Measurements from ENCODE around the gene REPIN1. TPM values are rescaled to one million over a fixed set of nuclear protein-coding genes. Genes with fewer than 3 reads are reported as not detected.

Gene REPIN1
- total RNA-seq, 2 experiments from 2014 or later = 40.9 to 43.1 TPM

GRCh38 chr7:150388306-150388705 lies 19.7 kb downstream of the REPIN1 start:
- Mint-ChIP-seq H3K27ac (no peak overlapping the region), H3K36me3 (ENCODE audit: low read depth) (peaks cover 5% of the 10 kb centered on the region), H3K9me3 (ENCODE audit: insufficient read depth) (no peaks in the 10 kb centered on the region), H3K27me3 (ENCODE audit: low read depth) (no peaks in the 10 kb centered on the region), H3K4me3 (no peak overlapping the region), H3K4me1 (ENCODE audit: low read depth) (peaks cover 9% of the 10 kb centered on the region)
- DNase-seq = no peak
- ATAC-seq = no peak
- POLR2A ChIA-PET = interaction anchor here (0.6 kb wide), 1 partner anchor 42 kb away, joined by 3 read pairs; no protein-coding TSS in a partner anchor
- CTCF ChIA-PET = no interaction called here

DNA sequence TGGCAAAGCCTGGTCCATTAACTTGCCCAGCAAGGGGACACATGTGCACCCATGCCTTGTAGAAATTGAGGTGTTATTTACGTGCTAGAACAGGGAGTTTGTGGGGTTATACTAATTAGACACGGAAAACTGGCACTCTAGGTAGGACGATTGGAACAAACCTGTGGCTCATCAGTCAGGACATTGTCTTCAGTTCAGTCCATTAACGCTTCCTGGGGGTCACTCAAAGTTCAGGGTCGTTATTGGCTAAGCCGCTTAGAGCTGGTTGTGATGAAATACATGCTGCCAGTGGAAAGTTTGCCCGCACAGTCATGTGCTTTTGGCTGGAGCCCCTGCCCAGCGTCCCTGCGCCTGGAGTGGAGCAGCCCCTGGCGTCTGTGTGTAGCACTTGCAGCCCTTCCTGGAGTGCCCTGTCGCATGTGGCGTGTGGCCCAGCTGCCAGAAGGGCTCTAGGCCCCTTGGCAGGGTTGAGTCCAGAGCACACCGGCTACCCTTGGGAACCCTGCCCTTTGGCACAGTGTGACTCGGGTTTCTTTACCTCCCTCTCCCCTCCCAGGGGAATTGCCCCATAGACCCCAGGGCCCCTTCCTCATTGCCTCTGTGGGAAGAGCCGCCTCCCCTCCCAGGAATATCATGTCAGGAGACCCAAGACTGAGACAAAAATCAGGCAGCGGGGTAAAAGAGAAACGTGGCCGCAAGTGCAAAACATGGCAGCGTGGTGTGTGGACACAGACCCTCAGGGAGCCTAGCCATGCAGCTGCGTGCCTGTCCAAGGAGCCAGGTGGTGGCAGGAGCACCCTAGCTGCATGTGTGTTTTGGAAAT lies 20.3 kb downstream of the REPIN1 start:
- ChIA-PET CTCF (no interaction called here), POLR2A (interaction anchor here (0.6 kb wide), 2 partner anchors 20 to 41 kb away, joined by 3 read pairs; no protein-coding TSS in a partner anchor)
- no peak for ATAC-seq
- no peaks in the 10 kb centered on the region for H3K9me3 Mint-ChIP-seq (ENCODE audit: insufficient read depth)
- H3K27ac Mint-ChIP-seq = no peak overlapping the region
- no peak for DNase-seq
- peaks cover 9% of the 10 kb centered on the region for H3K4me1 Mint-ChIP-seq (ENCODE audit: low read depth)
- peaks cover 5% of the 10 kb centered on the region for H3K36me3 Mint-ChIP-seq (ENCODE audit: low read depth)
- no peaks in the 10 kb centered on the region for H3K27me3 Mint-ChIP-seq (ENCODE audit: low read depth)
- no peak overlapping the region for H3K4me3 Mint-ChIP-seq

DNA sequence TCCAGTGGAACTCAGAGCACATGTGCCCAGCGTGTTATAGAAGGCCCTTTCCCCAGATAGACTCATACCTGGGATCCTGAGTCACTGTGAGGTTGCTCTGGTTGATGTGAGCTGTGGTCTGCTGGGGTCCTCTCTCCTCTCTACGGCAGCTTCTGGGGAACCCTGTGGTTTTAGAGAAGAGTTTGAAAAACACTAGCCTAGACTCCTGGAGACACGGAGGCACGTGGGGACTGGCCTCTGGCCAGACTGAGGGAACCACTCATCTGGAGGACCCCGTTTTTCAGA lies 20.9 kb downstream of the REPIN1 start:
- ChIA-PET POLR2A (interaction anchor here (0.6 kb wide), 1 partner anchor 20 kb away, joined by 3 read pairs; no protein-coding TSS in a partner anchor), CTCF (no interaction called here)
- no peaks in the 10 kb centered on the region for H3K27me3 Mint-ChIP-seq (ENCODE audit: low read depth)
- peaks cover 5% of the 10 kb centered on the region for H3K36me3 Mint-ChIP-seq (ENCODE audit: low read depth)
- H3K9me3 Mint-ChIP-seq (ENCODE audit: insufficient read depth) = no peaks in the 10 kb centered on the region
- H3K27ac Mint-ChIP-seq = no peak overlapping the region
- H3K4me1 Mint-ChIP-seq (ENCODE audit: low read depth) = peaks cover 9% of the 10 kb centered on the region
- no peak overlapping the region for H3K4me3 Mint-ChIP-seq
- DNase-seq = no peak
- no peak for ATAC-seq

GRCh38 chr7:150390205-150390604 lies 21.6 kb downstream of the REPIN1 start:
- H3K27me3 Mint-ChIP-seq (ENCODE audit: low read depth) = no peaks in the 10 kb centered on the region
- no peak overlapping the region for H3K27ac Mint-ChIP-seq
- ChIA-PET POLR2A (no interaction called here), CTCF (no interaction called here)
- no peak overlapping the region for H3K4me3 Mint-ChIP-seq
- no peak for ATAC-seq
- no peak for DNase-seq
- peaks cover 5% of the 10 kb centered on the region for H3K36me3 Mint-ChIP-seq (ENCODE audit: low read depth)
- no peaks in the 10 kb centered on the region for H3K9me3 Mint-ChIP-seq (ENCODE audit: insufficient read depth)
- peaks cover 7% of the 10 kb centered on the region for H3K4me1 Mint-ChIP-seq (ENCODE audit: low read depth)

DNA sequence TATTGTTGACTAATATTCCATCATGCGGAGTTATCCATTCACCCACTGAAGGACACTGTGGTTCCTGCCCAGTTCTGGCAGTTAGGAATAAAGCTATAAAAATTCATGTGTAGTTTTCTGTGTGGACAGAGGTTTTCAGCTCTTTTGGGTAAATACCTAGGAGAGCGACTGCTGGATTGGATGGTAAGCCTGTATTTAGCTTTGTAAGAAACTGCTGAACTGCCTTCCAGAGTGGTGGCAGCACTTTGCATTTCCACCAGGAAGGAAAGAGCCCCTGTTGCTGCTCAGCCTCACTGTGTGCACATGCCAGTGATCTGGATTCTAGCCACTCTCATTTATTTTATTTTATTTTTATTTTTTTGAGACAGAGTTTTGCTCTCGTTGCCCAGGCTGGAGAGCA lies 24.7 kb downstream of the REPIN1 start:
- Mint-ChIP-seq H3K4me3 (no peak overlapping the region), H3K4me1 (ENCODE audit: low read depth) (no peaks in the 10 kb centered on the region), H3K9me3 (ENCODE audit: insufficient read depth) (no peaks in the 10 kb centered on the region), H3K27me3 (ENCODE audit: low read depth) (no peaks in the 10 kb centered on the region), H3K36me3 (ENCODE audit: low read depth) (peaks cover 9% of the 10 kb centered on the region), H3K27ac (no peak overlapping the region)
- DNase-seq = no peak
- no peak for ATAC-seq
- CTCF ChIA-PET = interaction anchor here (0.6 to 0.8 kb wide), 2 partner anchors 13 to 112 kb away, joined by 3 read pairs; no protein-coding TSS in a partner anchor
- POLR2A ChIA-PET = no interaction called here

GRCh38 chr7:150396426-150396825 lies 27.8 kb downstream of the REPIN1 start:
- no peak overlapping the region for H3K4me3 Mint-ChIP-seq
- H3K9me3 Mint-ChIP-seq (ENCODE audit: insufficient read depth) = no peaks in the 10 kb centered on the region
- POLR2A ChIA-PET = no interaction called here
- CTCF ChIA-PET = no interaction called here
- no peak for DNase-seq
- no peak overlapping the region for H3K27ac Mint-ChIP-seq
- H3K4me1 Mint-ChIP-seq (ENCODE audit: low read depth) = peaks cover 10% of the 10 kb centered on the region
- H3K36me3 Mint-ChIP-seq (ENCODE audit: low read depth) = peaks cover 4% of the 10 kb centered on the region
- ATAC-seq = no peak
- no peaks in the 10 kb centered on the region for H3K27me3 Mint-ChIP-seq (ENCODE audit: low read depth)

DNA sequence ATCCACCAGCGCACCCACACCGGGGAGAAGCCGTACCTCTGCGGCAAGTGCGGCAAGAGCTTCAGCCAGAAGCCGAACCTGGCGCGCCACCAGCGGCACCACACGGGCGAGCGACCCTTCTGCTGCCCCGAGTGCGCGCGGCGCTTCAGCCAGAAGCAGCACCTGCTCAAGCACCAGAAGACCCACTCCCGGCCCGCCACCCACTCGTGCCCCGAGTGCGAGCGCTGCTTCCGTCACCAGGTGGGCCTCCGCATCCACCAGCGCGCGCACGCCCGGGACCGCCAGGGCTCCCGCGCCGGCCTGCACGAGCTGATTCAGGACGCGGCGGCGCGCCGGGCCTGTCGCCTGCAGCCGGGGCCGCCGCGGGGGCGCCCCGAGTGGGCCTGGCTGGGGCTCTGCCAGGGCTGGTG lies 28.2 kb downstream of the REPIN1 start:
- peaks cover 4% of the 10 kb centered on the region for H3K36me3 Mint-ChIP-seq (ENCODE audit: low read depth)
- no peak for ATAC-seq
- H3K27me3 Mint-ChIP-seq (ENCODE audit: low read depth) = no peaks in the 10 kb centered on the region
- DNase-seq = no peak
- no peak overlapping the region for H3K27ac Mint-ChIP-seq
- POLR2A ChIA-PET = interaction anchor here (0.6 kb wide), 1 partner anchor 412 kb away, joined by 3 read pairs; no protein-coding TSS in a partner anchor
- peaks cover 11% of the 10 kb centered on the region for H3K4me1 Mint-ChIP-seq (ENCODE audit: low read depth)
- H3K9me3 Mint-ChIP-seq (ENCODE audit: insufficient read depth) = no peaks in the 10 kb centered on the region
- no peak overlapping the region for H3K4me3 Mint-ChIP-seq
- CTCF ChIA-PET = no interaction called here

DNA sequence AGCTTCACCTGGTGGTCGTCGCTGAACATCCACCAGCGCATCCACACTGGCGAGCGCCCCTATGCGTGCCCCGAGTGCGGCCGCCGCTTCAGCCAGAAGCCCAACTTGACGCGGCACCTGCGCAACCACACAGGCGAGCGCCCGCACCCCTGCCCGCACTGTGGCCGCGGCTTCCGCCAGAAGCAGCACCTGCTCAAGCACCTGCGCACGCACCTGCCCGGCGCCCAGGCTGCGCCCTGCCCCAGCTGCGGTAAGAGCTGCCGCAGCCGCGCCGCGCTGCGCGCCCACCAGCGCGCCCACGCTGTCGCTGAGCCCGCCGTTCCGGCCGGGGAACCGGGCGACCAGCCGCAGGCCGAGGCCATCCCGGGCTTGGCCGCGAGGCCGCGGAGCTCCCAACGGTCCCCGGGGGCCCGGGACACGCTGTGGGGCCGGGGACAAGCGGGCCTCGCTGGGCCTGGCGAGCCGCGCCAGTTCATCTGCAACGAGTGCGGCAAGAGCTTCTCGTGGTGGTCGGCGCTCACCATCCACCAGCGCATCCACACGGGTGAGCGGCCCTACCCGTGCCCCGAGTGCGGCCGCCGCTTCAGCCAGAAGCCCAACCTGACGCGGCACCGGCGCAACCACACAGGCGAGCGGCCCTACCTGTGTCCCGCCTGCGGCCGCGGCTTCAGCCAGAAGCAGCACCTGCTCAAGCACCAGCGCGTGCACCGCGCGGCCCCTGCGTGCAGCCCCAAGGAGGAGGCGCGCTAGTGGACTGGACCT lies 28.9 kb downstream of the REPIN1 start:
- no peaks in the 10 kb centered on the region for H3K9me3 Mint-ChIP-seq (ENCODE audit: insufficient read depth)
- H3K4me3 Mint-ChIP-seq = no peak overlapping the region
- H3K27ac Mint-ChIP-seq = no peak overlapping the region
- DNase-seq = no peak
- H3K27me3 Mint-ChIP-seq (ENCODE audit: low read depth) = no peaks in the 10 kb centered on the region
- ChIA-PET POLR2A (interaction anchor here (0.6 kb wide), 1 partner anchor 411 kb away, joined by 3 read pairs; no protein-coding TSS in a partner anchor), CTCF (no interaction called here)
- H3K4me1 Mint-ChIP-seq (ENCODE audit: low read depth) = peaks cover 13% of the 10 kb centered on the region
- H3K36me3 Mint-ChIP-seq (ENCODE audit: low read depth) = peaks cover 4% of the 10 kb centered on the region
- no peak for ATAC-seq

DNA sequence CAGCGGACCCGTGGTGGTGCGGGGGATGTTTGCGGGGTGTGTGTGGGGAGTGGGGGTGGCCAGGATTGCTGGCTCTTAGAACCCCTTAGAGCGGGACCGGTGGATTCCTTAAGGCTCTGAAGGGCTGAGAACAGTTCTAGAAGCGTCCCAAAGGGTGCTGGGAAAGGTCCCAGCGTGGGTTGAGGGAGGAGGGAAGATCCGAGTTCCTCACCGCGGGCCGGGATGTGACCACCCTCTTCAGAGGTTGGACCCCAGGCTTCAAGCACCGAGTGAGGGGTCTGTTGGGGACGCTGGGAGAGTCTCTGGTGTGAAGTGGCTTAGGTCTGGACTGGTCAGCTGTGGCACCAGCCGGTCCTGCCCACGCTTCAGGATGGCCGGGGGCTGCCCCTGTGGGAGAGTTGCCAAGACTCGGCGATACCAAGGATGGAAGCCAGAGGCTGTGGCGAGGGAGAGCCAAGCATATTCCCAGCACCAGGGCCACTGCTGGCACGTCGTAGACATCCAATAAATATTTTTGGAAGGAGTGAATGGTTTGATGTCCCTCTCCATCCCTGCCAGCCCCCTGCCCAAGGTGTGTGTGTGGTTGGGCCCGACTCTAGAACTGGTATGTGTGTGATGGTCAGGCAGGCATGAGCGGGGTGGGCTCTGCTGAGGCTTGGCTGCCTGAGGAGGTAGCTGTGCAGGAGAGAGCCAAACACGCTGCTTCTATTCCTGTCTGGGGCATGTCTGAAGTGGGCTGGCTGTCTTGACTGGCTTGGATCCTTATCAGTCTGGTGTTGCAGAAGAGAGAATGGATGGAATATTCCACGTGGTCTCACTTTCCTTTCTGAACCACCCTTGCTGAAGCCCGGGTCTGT lies 29.7 kb downstream of the REPIN1 start:
- H3K27me3 Mint-ChIP-seq (ENCODE audit: low read depth) = no peaks in the 10 kb centered on the region
- no peak overlapping the region for H3K27ac Mint-ChIP-seq

DNA sequence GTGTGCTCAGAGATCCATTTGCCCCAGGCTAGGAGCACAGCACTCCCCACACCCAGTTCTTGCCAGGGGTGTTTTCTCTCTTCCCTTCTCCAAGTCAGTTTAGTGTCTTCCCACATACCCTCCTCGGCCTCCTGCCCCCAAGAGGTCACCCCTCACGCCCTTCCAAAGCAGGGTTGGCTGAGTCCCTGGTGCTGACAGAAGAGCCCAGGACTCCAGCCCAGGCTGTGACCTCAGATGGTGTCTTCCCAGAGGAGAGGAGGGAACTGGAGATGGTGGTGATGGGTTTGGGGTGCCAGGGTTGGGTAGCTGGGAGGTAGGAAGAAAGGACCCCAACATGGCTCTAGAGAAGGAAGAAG lies 30.3 kb downstream of the REPIN1 start:
- DNase-seq (no peak), ATAC-seq (no peak)
- no peak overlapping the region for H3K4me3 Mint-ChIP-seq
- no peak overlapping the region for H3K27ac Mint-ChIP-seq
- peaks cover 4% of the 10 kb centered on the region for H3K36me3 Mint-ChIP-seq (ENCODE audit: low read depth)
- ChIA-PET POLR2A (no interaction called here), CTCF (no interaction called here)
- no peaks in the 10 kb centered on the region for H3K9me3 Mint-ChIP-seq (ENCODE audit: insufficient read depth)
- H3K4me1 Mint-ChIP-seq (ENCODE audit: low read depth) = peaks cover 20% of the 10 kb centered on the region
- H3K27me3 Mint-ChIP-seq (ENCODE audit: low read depth) = no peaks in the 10 kb centered on the region

More for the DNA sequence above, 29.7 kb downstream of the REPIN1 start:
- DNase-seq (no peak), ATAC-seq (no peak)
- ChIA-PET POLR2A (no interaction called here), CTCF (no interaction called here)
- Mint-ChIP-seq H3K9me3 (ENCODE audit: insufficient read depth) (no peaks in the 10 kb centered on the region), H3K4me1 (ENCODE audit: low read depth) (peaks cover 14% of the 10 kb centered on the region), H3K4me3 (no peak overlapping the region), H3K36me3 (ENCODE audit: low read depth) (peaks cover 4% of the 10 kb centered on the region)

DNA sequence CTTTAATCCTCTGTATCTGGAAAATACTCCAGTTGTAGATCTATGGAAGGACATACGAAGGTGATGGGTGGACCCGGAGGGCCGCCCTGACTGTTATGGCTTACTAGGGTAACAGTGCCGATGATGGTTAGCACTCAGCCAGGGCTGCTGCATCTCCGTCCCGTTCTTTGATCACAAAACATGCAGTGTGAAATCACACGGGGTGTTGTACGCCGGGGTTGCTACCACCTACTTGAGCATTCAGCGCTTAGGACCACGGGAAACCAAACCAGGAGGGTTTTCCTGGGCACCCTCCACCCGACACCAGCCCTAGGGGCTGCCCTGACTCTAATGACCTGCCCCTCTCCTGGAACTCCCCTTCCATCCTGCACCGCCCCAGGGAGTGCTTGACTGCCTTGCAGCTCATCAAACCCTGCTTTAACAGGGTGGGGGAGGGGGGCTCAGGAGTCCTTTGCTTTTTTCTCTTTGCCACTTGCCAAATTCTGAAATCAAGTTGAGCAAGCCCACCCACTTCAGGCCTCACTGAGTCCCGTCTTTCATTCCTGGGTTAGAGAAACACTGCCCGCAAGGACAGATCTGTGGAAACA lies 30.9 kb downstream of the REPIN1 start:
- DNase-seq (no peak), ATAC-seq (no peak)
- ChIA-PET POLR2A (no interaction called here), CTCF (no interaction called here)
- H3K4me1 Mint-ChIP-seq (ENCODE audit: low read depth) = peaks cover 26% of the 10 kb centered on the region
- H3K27ac Mint-ChIP-seq = no peak overlapping the region
- H3K9me3 Mint-ChIP-seq (ENCODE audit: insufficient read depth) = no peaks in the 10 kb centered on the region
- no peak overlapping the region for H3K4me3 Mint-ChIP-seq
- peaks cover 4% of the 10 kb centered on the region for H3K36me3 Mint-ChIP-seq (ENCODE audit: low read depth)
- H3K27me3 Mint-ChIP-seq (ENCODE audit: low read depth) = no peaks in the 10 kb centered on the region
